ENCODE measurements around the gene MACROD2. TPM values are rescaled to one million over a fixed set of nuclear protein-coding genes. Genes with fewer than 3 reads are reported as not detected.

MACROD2 gene
- total RNA-seq, 1 donor from 2014 or later: 3.1 TPM

DNA sequence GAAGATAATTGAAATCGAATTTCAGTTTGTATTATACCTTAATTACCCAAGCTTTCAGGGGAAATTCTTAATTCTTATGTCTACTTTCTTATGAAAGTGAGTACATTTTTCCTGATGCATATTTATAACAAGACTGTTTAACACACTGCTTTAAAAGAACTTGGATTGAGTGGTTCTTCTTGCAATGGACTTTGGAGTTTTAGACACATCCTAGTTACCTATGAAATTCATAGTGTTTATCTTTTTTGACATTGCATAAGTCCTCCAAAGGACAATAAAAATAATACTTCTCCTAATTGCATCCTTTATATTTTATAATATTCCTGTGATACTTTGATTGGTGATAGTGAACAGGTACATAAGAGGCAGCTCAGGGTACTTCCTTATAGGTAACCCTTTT is 737.7 kb downstream of the MACROD2 start:
- H3K4me3 ChIP-seq (ENCODE audit: low read length in 3 of 3): no peak overlapping the region
- H3K27me3 ChIP-seq (ENCODE audit: control insufficient read depth in 3 of 3, insufficient read depth in 3 of 3, low read length in 3 of 3): no peaks in the 10 kb centered on the region
- no peaks in the 10 kb centered on the region for H3K9me3 ChIP-seq (ENCODE audit: control insufficient read depth in 3 of 3, low read length in 3 of 3)
- H3K9ac ChIP-seq (ENCODE audit: low read depth in 1 of 3, low read length in 3 of 3): no peak overlapping the region
- H3K36me3 ChIP-seq (ENCODE audit: control insufficient read depth in 3 of 3, insufficient read depth in 3 of 3, low read length in 3 of 3): no peaks in the 10 kb centered on the region
- H3K4me1 ChIP-seq (ENCODE audit: control insufficient read depth in 3 of 3, insufficient read depth in 3 of 3, low read length in 3 of 3): no peaks in the 10 kb centered on the region
- no peak overlapping the region for H3K27ac ChIP-seq (ENCODE audit: low read depth, low read length)

DNA sequence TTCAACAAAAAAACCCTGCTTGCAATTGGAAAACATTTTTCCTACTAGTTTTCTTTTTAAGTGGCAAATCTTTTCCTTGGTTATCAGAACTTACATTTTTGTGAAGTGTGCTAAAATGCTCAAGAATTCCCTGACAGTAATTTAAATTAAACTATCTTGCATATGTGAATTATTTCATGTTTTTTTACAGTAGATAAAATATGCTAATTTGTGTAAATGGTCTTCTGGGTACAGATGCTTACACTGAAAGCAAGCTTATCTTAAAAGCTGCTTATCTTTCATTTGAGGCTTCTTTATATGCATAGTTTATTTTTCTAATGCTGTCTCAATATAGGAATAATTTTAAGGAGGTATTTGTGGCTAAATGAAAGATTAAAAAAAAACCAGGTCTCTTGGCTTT is 745.1 kb downstream of the MACROD2 start:
- Histone ChIP-seq H3K9ac (ENCODE audit: low read depth in 1 of 3, low read length in 3 of 3) (no peak overlapping the region), H3K27ac (ENCODE audit: low read depth, low read length) (no peak overlapping the region), H3K27me3 (ENCODE audit: control insufficient read depth in 3 of 3, insufficient read depth in 3 of 3, low read length in 3 of 3) (no peaks in the 10 kb centered on the region), H3K4me1 (ENCODE audit: control insufficient read depth in 3 of 3, insufficient read depth in 3 of 3, low read length in 3 of 3) (peaks cover 0 to 2% (median 0%) of the 10 kb centered on the region in 3 donors), H3K9me3 (ENCODE audit: control insufficient read depth in 3 of 3, low read length in 3 of 3) (no peaks in the 10 kb centered on the region), H3K4me3 (ENCODE audit: low read length in 3 of 3) (no peak overlapping the region), H3K36me3 (ENCODE audit: control insufficient read depth in 3 of 3, insufficient read depth in 3 of 3, low read length in 3 of 3) (no peaks in the 10 kb centered on the region)

DNA sequence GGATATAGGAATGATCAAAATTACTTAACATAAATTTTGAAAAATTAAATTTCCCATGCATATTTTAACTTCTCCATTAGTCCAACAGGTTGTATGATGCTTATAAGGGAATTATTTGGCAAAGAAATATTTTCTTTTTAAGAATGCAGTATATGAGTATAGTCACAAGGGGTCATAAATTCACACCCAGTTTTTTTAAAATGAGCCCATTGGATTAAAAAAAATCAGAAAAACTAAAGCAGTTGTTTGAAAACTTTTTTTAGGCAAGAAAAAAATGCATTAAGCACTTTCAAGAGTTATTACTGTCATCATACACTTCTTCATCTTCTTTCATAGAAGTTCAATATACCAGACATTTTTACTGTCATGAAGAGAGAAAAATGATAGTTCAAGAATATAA is 746.3 kb downstream of the MACROD2 start:
- Histone ChIP-seq H3K27ac (ENCODE audit: low read depth, low read length) (no peak overlapping the region), H3K4me1 (ENCODE audit: control insufficient read depth in 3 of 3, insufficient read depth in 3 of 3, low read length in 3 of 3) (peaks cover 0 to 8% (median 0%) of the 10 kb centered on the region in 3 donors), H3K9ac (ENCODE audit: low read depth in 1 of 3, low read length in 3 of 3) (no peak overlapping the region), H3K27me3 (ENCODE audit: control insufficient read depth in 3 of 3, insufficient read depth in 3 of 3, low read length in 3 of 3) (no peaks in the 10 kb centered on the region), H3K9me3 (ENCODE audit: control insufficient read depth in 3 of 3, low read length in 3 of 3) (no peaks in the 10 kb centered on the region), H3K4me3 (ENCODE audit: low read length in 3 of 3) (no peak overlapping the region), H3K36me3 (ENCODE audit: control insufficient read depth in 3 of 3, insufficient read depth in 3 of 3, low read length in 3 of 3) (no peaks in the 10 kb centered on the region)

DNA sequence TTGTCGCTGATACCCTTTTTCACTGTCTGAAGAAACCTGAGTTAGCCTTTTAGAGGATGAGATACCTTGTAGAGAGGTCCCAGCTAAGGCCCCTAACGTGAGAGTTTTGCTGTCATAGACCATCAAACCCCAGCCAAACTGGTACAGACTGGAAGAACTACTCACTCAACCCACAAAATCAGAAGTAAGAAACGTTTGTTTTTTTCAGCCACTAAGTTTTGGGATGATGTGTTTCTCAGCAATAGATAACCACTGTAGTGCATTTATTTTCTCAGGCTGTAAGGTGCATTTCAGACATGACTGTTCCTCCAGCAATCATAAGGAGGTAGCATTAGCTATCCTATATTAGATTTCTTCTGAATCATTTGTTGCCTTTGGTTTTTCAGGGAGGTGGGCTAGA is 749.4 kb downstream of the MACROD2 start:
- Histone ChIP-seq H3K27ac (ENCODE audit: low read depth, low read length) (no peak overlapping the region), H3K36me3 (ENCODE audit: control insufficient read depth in 3 of 3, insufficient read depth in 3 of 3, low read length in 3 of 3) (no peaks in the 10 kb centered on the region), H3K9me3 (ENCODE audit: control insufficient read depth in 3 of 3, low read length in 3 of 3) (no peaks in the 10 kb centered on the region), H3K9ac (ENCODE audit: low read depth in 1 of 3, low read length in 3 of 3) (no peak overlapping the region), H3K27me3 (ENCODE audit: control insufficient read depth in 3 of 3, insufficient read depth in 3 of 3, low read length in 3 of 3) (no peaks in the 10 kb centered on the region), H3K4me1 (ENCODE audit: control insufficient read depth in 3 of 3, insufficient read depth in 3 of 3, low read length in 3 of 3) (peaks cover 0 to 8% (median 0%) of the 10 kb centered on the region in 3 donors), H3K4me3 (ENCODE audit: low read length in 3 of 3) (no peak overlapping the region)

DNA sequence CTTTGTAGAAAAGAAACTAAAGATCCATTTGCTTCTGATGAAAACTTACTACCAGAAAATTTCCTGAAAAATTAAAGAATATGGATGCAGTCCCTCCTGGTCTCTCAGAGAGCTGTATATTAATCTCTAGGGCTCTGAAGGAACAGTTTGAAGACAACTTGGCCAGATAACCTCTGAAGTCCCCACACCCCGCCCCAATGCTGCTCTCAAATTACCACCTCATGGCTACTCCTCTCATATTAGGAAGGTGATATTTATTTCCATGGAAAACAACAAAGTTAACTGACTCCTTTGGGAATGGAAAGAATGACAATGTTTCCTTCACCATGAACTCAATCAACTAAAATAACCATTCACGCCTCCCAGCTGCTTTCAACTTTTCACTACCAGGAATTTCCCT is 750.5 kb downstream of the MACROD2 start:
- no peaks in the 10 kb centered on the region for H3K36me3 ChIP-seq (ENCODE audit: control insufficient read depth in 3 of 3, insufficient read depth in 3 of 3, low read length in 3 of 3)

DNA sequence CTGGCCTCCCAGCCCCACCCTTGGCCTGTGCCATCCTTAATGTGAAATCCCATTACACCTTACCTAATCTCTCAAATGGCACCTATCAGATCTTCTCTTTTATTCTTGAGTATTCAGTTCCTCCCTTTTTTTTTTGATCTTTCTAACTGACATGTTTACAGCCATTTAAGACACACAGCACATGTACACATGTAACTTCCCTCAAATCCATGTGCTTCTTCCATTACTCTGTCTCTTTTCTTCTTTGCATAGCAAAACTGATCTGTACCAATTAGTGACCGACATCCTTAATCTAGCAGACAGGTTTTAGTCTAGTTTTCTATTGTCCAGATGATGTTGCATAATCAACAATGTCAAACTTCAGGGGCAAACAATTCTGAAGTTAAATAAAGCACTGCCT is 755.9 kb downstream of the MACROD2 start:
- no peaks in the 10 kb centered on the region for H3K4me1 ChIP-seq (ENCODE audit: control insufficient read depth in 3 of 3, insufficient read depth in 3 of 3, low read length in 3 of 3)
- no peaks in the 10 kb centered on the region for H3K36me3 ChIP-seq (ENCODE audit: control insufficient read depth in 3 of 3, insufficient read depth in 3 of 3, low read length in 3 of 3)
- H3K4me3 ChIP-seq (ENCODE audit: low read length in 3 of 3): no peak overlapping the region
- H3K9me3 ChIP-seq (ENCODE audit: control insufficient read depth in 3 of 3, low read length in 3 of 3): no peaks in the 10 kb centered on the region
- H3K9ac ChIP-seq (ENCODE audit: low read depth in 1 of 3, low read length in 3 of 3): no peak overlapping the region
- no peaks in the 10 kb centered on the region for H3K27me3 ChIP-seq (ENCODE audit: control insufficient read depth in 3 of 3, insufficient read depth in 3 of 3, low read length in 3 of 3)
- H3K27ac ChIP-seq (ENCODE audit: low read depth, low read length): no peak overlapping the region

More for the DNA sequence above, 750.5 kb downstream of the MACROD2 start:
- Histone ChIP-seq H3K4me1 (ENCODE audit: control insufficient read depth in 3 of 3, insufficient read depth in 3 of 3, low read length in 3 of 3) (peaks cover 0 to 8% (median 0%) of the 10 kb centered on the region in 3 donors), H3K27ac (ENCODE audit: low read depth, low read length) (peak overlapping the region; percentile 23), H3K9me3 (ENCODE audit: control insufficient read depth in 3 of 3, low read length in 3 of 3) (no peaks in the 10 kb centered on the region), H3K9ac (ENCODE audit: low read depth in 1 of 3, low read length in 3 of 3) (no peak overlapping the region), H3K27me3 (ENCODE audit: control insufficient read depth in 3 of 3, insufficient read depth in 3 of 3, low read length in 3 of 3) (no peaks in the 10 kb centered on the region), H3K4me3 (ENCODE audit: low read length in 3 of 3) (no peak overlapping the region)

DNA sequence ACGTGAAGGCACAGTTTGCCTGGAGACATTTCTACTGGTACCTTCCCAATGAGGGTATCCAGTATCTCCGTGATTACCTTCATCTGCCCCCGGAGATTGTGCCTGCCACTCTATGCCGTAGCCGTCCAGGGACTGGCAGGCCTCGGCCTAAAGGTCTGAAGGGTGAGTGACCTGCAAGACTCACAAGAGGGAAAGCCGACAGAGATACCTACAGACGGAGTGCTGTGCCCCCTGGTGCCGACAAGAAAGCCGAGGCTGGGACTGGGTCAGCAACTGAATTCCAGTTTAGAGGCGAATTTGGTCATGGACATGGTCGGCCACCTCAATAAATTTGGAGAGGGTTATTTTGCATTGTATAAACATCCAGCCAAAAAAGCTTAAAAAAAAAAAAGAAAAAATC is 762.4 kb downstream of the MACROD2 start:
- H3K36me3 ChIP-seq (ENCODE audit: control insufficient read depth in 3 of 3, insufficient read depth in 3 of 3, low read length in 3 of 3): no peaks in the 10 kb centered on the region
- H3K27ac ChIP-seq (ENCODE audit: low read depth, low read length): no peak overlapping the region
- no peak overlapping the region for H3K9ac ChIP-seq (ENCODE audit: low read depth in 1 of 3, low read length in 3 of 3)
- no peak overlapping the region for H3K4me3 ChIP-seq (ENCODE audit: low read length in 3 of 3)
- H3K9me3 ChIP-seq (ENCODE audit: control insufficient read depth in 3 of 3, low read length in 3 of 3): no peaks in the 10 kb centered on the region
- H3K27me3 ChIP-seq (ENCODE audit: control insufficient read depth in 3 of 3, insufficient read depth in 3 of 3, low read length in 3 of 3): no peaks in the 10 kb centered on the region
- H3K4me1 ChIP-seq (ENCODE audit: control insufficient read depth in 3 of 3, insufficient read depth in 3 of 3, low read length in 3 of 3): no peaks in the 10 kb centered on the region

DNA sequence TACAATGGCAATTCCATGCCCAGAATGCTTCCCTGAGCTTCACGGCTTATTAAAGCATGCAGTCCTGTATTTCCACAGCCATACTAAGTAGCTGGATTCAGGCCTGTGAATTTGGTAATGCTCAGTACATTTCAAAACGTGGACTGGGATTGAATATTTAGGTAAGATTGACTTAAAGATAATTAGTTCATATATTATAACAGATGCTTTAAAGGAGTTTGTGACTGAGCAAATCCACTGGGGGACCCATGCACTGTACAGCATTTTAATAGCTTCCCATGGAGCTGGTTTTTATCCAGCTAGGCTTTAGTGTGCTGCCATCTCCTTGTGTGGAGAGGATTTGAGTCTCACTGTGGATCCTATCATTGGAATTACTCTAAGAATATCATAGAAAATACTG is 763.0 kb downstream of the MACROD2 start:
- H3K27me3 ChIP-seq (ENCODE audit: control insufficient read depth in 3 of 3, insufficient read depth in 3 of 3, low read length in 3 of 3): no peaks in the 10 kb centered on the region
- H3K36me3 ChIP-seq (ENCODE audit: control insufficient read depth in 3 of 3, insufficient read depth in 3 of 3, low read length in 3 of 3): no peaks in the 10 kb centered on the region
- no peak overlapping the region for H3K4me3 ChIP-seq (ENCODE audit: low read length in 3 of 3)
- H3K27ac ChIP-seq (ENCODE audit: low read depth, low read length): no peak overlapping the region
- no peak overlapping the region for H3K9ac ChIP-seq (ENCODE audit: low read depth in 1 of 3, low read length in 3 of 3)
- H3K9me3 ChIP-seq (ENCODE audit: control insufficient read depth in 3 of 3, low read length in 3 of 3): no peaks in the 10 kb centered on the region
- no peaks in the 10 kb centered on the region for H3K4me1 ChIP-seq (ENCODE audit: control insufficient read depth in 3 of 3, insufficient read depth in 3 of 3, low read length in 3 of 3)

DNA sequence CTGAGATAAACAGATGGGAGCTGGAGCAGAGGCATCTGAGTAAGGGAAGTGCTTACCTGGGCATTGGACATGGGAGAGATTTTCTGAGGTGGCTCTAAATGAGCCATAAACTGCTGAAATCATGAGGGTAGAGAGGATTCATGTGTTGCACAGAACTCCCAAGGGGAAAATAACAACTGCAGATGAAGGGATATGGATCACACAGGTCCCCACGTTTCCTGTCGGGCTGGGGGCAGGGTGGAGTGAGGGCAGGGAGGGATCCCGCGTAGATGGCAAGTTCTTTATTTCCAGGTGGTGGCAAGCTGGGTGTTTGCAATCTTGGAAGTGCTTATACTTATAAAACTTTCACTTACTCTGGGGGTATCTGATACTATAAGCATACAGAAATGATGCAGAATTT is 764.7 kb downstream of the MACROD2 start:
- no peaks in the 10 kb centered on the region for H3K36me3 ChIP-seq (ENCODE audit: control insufficient read depth in 3 of 3, insufficient read depth in 3 of 3, low read length in 3 of 3)
- H3K4me1 ChIP-seq (ENCODE audit: control insufficient read depth in 3 of 3, insufficient read depth in 3 of 3, low read length in 3 of 3): no peaks in the 10 kb centered on the region
- no peak overlapping the region for H3K9ac ChIP-seq (ENCODE audit: low read depth in 1 of 3, low read length in 3 of 3)
- H3K27ac ChIP-seq (ENCODE audit: low read depth, low read length): no peak overlapping the region
- H3K9me3 ChIP-seq (ENCODE audit: control insufficient read depth in 3 of 3, low read length in 3 of 3): no peaks in the 10 kb centered on the region
- H3K27me3 ChIP-seq (ENCODE audit: control insufficient read depth in 3 of 3, insufficient read depth in 3 of 3, low read length in 3 of 3): no peaks in the 10 kb centered on the region
- H3K4me3 ChIP-seq (ENCODE audit: low read length in 3 of 3): no peak overlapping the region

DNA sequence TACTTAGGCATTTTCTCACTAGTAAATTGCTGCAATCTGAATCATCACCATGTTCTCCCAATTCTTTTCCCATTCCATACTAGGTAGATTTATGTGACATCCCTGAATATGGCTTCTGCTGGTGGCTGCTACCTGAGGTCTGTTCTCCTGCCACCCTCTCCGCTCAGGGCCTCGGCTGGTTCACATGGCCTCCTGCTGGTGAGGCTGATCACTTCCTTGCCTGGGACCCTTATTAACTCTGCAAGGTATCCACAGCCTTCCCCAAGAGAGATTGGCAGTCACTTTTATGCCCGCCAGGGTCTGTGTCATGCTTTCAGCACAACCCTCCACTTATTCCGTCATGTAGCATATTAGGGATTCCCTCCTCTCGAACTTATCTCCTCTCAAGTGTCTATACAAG is 766.6 kb downstream of the MACROD2 start:
- H3K9ac ChIP-seq (ENCODE audit: low read depth in 1 of 3, low read length in 3 of 3): no peak overlapping the region
- H3K9me3 ChIP-seq (ENCODE audit: control insufficient read depth in 3 of 3, low read length in 3 of 3): no peaks in the 10 kb centered on the region
- H3K27ac ChIP-seq (ENCODE audit: low read depth, low read length): no peak overlapping the region
- H3K36me3 ChIP-seq (ENCODE audit: control insufficient read depth in 3 of 3, insufficient read depth in 3 of 3, low read length in 3 of 3): no peaks in the 10 kb centered on the region
- H3K27me3 ChIP-seq (ENCODE audit: control insufficient read depth in 3 of 3, insufficient read depth in 3 of 3, low read length in 3 of 3): no peaks in the 10 kb centered on the region
- no peaks in the 10 kb centered on the region for H3K4me1 ChIP-seq (ENCODE audit: control insufficient read depth in 3 of 3, insufficient read depth in 3 of 3, low read length in 3 of 3)
- H3K4me3 ChIP-seq (ENCODE audit: low read length in 3 of 3): no peak overlapping the region

Data from skeletal muscle tissue (tissue), 4 donors.